ENCODE data around the gene RINL. TPM values are rescaled to one million over a fixed set of nuclear protein-coding genes. Genes with fewer than 3 reads are reported as not detected.

Gene RINL
- total and polyA plus RNA-seq, 2 of the 8 experiments (the other 6 are each of a cell fraction or from before 2014, with no cell fraction given): 11.1 to 11.9 TPM

GRCh38 chr19:38867171-38867780 is 10.8 kb downstream of the RINL start:
- no peaks in the 10 kb centered on the region for H4K20me1 ChIP-seq (replicated peaks in 1 of 2; ENCODE audit: control insufficient read depth in 1 of 2, insufficient read depth in 2 of 2, low read length in 2 of 2)
- DNase-seq (ENCODE audit: low read depth in 1 of 2, low spot score in 2 of 2): no peak
- H3K4me3 ChIP-seq (ENCODE audit: extremely low read depth in 1 of 4, insufficient read depth in 2 of 4, low read depth in 3 of 4, low read length in 4 of 4): no peak overlapping the region
- TF ChIP-seq TAF1 (IDR thresholded peaks at IDR 0.05; ENCODE audit: low read depth, low read length) (no peak), SP4 (IDR thresholded peaks at IDR 0.05; ENCODE audit: low read length) (no peak), JUND (IDR thresholded peaks at IDR 0.05; ENCODE audit: low read length) (no peak), ATF2 (IDR thresholded peaks at IDR 0.05; ENCODE audit: low read length) (no peak), SIN3A (conservative IDR thresholded peaks at IDR 0.05 in 1 of 2, IDR thresholded peaks at IDR 0.05 in 1 of 2; ENCODE audit: low read depth in 1 of 2, low read length in 2 of 2) (no peak), JUN (IDR thresholded peaks at IDR 0.05; ENCODE audit: low read depth, low read length) (no peak), POLR2A (IDR thresholded peaks at IDR 0.05; ENCODE audit: control extremely low read depth in 1 of 2, low read depth in 2 of 2, low read length in 2 of 2) (no peak), ATF3 (IDR thresholded peaks at IDR 0.05; ENCODE audit: insufficient read depth, low read depth, low read length) (no peak), SIX5 (IDR thresholded peaks at IDR 0.05; ENCODE audit: low read depth, low read length) (no peak), ZNF274 (IDR thresholded peaks at IDR 0.05; ENCODE audit: borderline replicate concordance, extremely low read depth, low read length) (no peak)
- H3K4ac ChIP-seq (replicated peaks; ENCODE audit: insufficient read length, low read depth, low read length): no peak overlapping the region
- no peak overlapping the region for H4K5ac ChIP-seq (ENCODE audit: insufficient read length, low read depth, low read length)
- H3K23ac ChIP-seq (ENCODE audit: insufficient read length): no peak overlapping the region
- H2BK15ac ChIP-seq (ENCODE audit: low read length): no peak overlapping the region
- no peaks in the 10 kb centered on the region for H3K79me2 ChIP-seq (ENCODE audit: control insufficient read depth in 1 of 2, insufficient read depth in 2 of 2, low read length in 2 of 2)
- H3K27ac ChIP-seq (ENCODE audit: low read depth, low read length): no peak overlapping the region
- H3K9me3 ChIP-seq (ENCODE audit: insufficient read depth in 2 of 2, low read depth in 1 of 2, low read length in 1 of 2): no peaks in the 10 kb centered on the region
- POLR2A ChIA-PET (ENCODE audit: partially characterized antibody): interaction anchor here (0.6 to 1.5 kb wide), 5 partner anchors 15 to 485 kb away, joined by 3 to 5 read pairs (median 3); no protein-coding TSS in a partner anchor
- peaks cover 0 to 7% (median 4%) of the 10 kb centered on the region in 4 experiments; a peak in 5 of 7 replicates for H3K4me1 ChIP-seq (replicated peaks in 1 of 4; ENCODE audit: control insufficient read depth in 3 of 4, insufficient read depth in 4 of 4, low read length in 3 of 4)
- no peak overlapping the region for H3K9ac ChIP-seq (replicated peaks in 1 of 4; ENCODE audit: extremely low read depth in 1 of 4, low read depth in 3 of 4, low read length in 3 of 4)
- no peak overlapping the region for H2AFZ ChIP-seq (ENCODE audit: low read length)
- H3K79me1 ChIP-seq (ENCODE audit: low read depth, low read length): no peaks in the 10 kb centered on the region
- peaks cover 7% of the 10 kb centered on the region; the same call in 1 of the 2 replicates for H3K23me2 ChIP-seq (ENCODE audit: low read depth, low read length)
- no peak overlapping the region for H3K4me2 ChIP-seq (ENCODE audit: insufficient read depth in 1 of 2, low read depth in 2 of 2, low read length in 2 of 2)
- H3K56ac ChIP-seq (replicated peaks; ENCODE audit: insufficient read length, low read depth, low read length): no peak overlapping the region
- no peak overlapping the region for H2AK5ac ChIP-seq (ENCODE audit: low read depth, low read length)
- H2BK20ac ChIP-seq (ENCODE audit: low read length): no peak overlapping the region
- no peak overlapping the region for H2BK12ac ChIP-seq (ENCODE audit: low read depth, low read length)
- 93% methylated on average over 10 of the region's 10 CpGs; no CpG with 5 or more reads in 1 of the 2 experiments for WGBS, 2 experiments (ENCODE audit: extremely low coverage in 1 of 2, insufficient coverage in 1 of 2, insufficient read length in 1 of 2, insufficient replicate concordance in 2 of 2, low coverage in 1 of 2, low lambda C conversion rate in 2 of 2, missing lambda C conversion rate in 1 of 2)
- no peak overlapping the region for H2BK5ac ChIP-seq (ENCODE audit: low read depth, low read length)
- no peak overlapping the region for H3K14ac ChIP-seq (ENCODE audit: insufficient read length)
- H3K18ac ChIP-seq (ENCODE audit: extremely low read depth, low read length): no peak overlapping the region
- peaks cover 0 to 11% (median 5%) of the 10 kb centered on the region in 4 experiments; a peak in 5 of 7 replicates for H3K27me3 ChIP-seq (replicated peaks in 1 of 4; ENCODE audit: control insufficient read depth in 3 of 4, extremely low read depth in 1 of 4, insufficient read depth in 3 of 4, low read length in 3 of 4)
- no peak overlapping the region for H2BK120ac ChIP-seq (replicated peaks; ENCODE audit: low read depth, low read length)
- no peak overlapping the region for H4K8ac ChIP-seq (ENCODE audit: extremely low read depth, insufficient read depth, low read length)
- FAIRE-seq: no peak
- H3K36me3 ChIP-seq (ENCODE audit: control insufficient read depth in 2 of 4, insufficient read depth in 4 of 4, low read length in 3 of 4): no peaks in the 10 kb centered on the region
- no peak overlapping the region for H4K91ac ChIP-seq (replicated peaks; ENCODE audit: insufficient read length, low read length)
- CTCF ChIA-PET (ENCODE audit: partially characterized antibody): interaction anchor here (0.8 to 3.3 kb wide), 6 partner anchors 9 to 184 kb away, joined by 3 to 7 read pairs (median 4); partner anchors contain the start of genes MRPS12 and SARS2

Data from H1 (cell line).